ENCODE measurements around the gene GPX2. TPM values are rescaled to one million over a fixed set of nuclear protein-coding genes. Genes with fewer than 3 reads are reported as not detected.

Gene GPX2
- polyA plus RNA-seq (not detected in 2 replicates), polyA minus RNA-seq (not detected in 2 replicates)

- no peaks in the 10 kb centered on the region for H3K36me3 ChIP-seq (ENCODE audit: insufficient read depth, low read length)
- no peaks in the 10 kb centered on the region for H3K9me2 ChIP-seq (ENCODE audit: insufficient read depth, low read length)
- no peaks in the 10 kb centered on the region for H3K79me2 ChIP-seq (replicated peaks; ENCODE audit: insufficient read depth, low read length)
- H3K4me2 ChIP-seq (ENCODE audit: low read length) = no peak within 1 kb of the TSS
- no peaks in the 10 kb centered on the region for H3K9me3 ChIP-seq (ENCODE audit: low read length)
- no peak within 1 kb of the TSS for H3K4me3 ChIP-seq (ENCODE audit: low read length)
- TF ChIP-seq, protein P1, sequence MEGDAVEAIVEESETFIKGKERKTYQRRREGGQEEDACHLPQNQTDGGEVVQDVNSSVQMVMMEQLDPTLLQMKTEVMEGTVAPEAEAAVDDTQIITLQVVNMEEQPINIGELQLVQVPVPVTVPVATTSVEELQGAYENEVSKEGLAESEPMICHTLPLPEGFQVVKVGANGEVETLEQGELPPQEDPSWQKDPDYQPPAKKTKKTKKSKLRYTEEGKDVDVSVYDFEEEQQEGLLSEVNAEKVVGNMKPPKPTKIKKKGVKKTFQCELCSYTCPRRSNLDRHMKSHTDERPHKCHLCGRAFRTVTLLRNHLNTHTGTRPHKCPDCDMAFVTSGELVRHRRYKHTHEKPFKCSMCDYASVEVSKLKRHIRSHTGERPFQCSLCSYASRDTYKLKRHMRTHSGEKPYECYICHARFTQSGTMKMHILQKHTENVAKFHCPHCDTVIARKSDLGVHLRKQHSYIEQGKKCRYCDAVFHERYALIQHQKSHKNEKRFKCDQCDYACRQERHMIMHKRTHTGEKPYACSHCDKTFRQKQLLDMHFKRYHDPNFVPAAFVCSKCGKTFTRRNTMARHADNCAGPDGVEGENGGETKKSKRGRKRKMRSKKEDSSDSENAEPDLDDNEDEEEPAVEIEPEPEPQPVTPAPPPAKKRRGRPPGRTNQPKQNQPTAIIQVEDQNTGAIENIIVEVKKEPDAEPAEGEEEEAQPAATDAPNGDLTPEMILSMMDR (IDR thresholded peaks at IDR 0.05; ENCODE audit: poor library complexity, severe bottlenecking) = no peak
- TF ChIP-seq TAF1 (IDR thresholded peaks at IDR 0.05; ENCODE audit: low read depth) (no peak), MXI1 (conservative IDR thresholded peaks at IDR 0.05; ENCODE audit: poor library complexity, severe bottlenecking) (no peak), SMC3 (conservative IDR thresholded peaks at IDR 0.05; ENCODE audit: poor library complexity) (no peak), EZH2 (IDR thresholded peaks at IDR 0.05; ENCODE audit: borderline replicate concordance, insufficient read depth, low read length, poor library complexity, severe bottlenecking) (no peak), RAD21 (conservative IDR thresholded peaks at IDR 0.05) (no peak), POLR2AphosphoS5 (IDR thresholded peaks at IDR 0.05) (no peak), EP300 (conservative IDR thresholded peaks at IDR 0.05; ENCODE audit: poor library complexity, severe bottlenecking) (no peak)
- TF ChIP-seq, protein P2, sequence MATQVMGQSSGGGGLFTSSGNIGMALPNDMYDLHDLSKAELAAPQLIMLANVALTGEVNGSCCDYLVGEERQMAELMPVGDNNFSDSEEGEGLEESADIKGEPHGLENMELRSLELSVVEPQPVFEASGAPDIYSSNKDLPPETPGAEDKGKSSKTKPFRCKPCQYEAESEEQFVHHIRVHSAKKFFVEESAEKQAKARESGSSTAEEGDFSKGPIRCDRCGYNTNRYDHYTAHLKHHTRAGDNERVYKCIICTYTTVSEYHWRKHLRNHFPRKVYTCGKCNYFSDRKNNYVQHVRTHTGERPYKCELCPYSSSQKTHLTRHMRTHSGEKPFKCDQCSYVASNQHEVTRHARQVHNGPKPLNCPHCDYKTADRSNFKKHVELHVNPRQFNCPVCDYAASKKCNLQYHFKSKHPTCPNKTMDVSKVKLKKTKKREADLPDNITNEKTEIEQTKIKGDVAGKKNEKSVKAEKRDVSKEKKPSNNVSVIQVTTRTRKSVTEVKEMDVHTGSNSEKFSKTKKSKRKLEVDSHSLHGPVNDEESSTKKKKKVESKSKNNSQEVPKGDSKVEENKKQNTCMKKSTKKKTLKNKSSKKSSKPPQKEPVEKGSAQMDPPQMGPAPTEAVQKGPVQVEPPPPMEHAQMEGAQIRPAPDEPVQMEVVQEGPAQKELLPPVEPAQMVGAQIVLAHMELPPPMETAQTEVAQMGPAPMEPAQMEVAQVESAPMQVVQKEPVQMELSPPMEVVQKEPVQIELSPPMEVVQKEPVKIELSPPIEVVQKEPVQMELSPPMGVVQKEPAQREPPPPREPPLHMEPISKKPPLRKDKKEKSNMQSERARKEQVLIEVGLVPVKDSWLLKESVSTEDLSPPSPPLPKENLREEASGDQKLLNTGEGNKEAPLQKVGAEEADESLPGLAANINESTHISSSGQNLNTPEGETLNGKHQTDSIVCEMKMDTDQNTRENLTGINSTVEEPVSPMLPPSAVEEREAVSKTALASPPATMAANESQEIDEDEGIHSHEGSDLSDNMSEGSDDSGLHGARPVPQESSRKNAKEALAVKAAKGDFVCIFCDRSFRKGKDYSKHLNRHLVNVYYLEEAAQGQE (IDR thresholded peaks at IDR 0.05; ENCODE audit: borderline replicate concordance) = no peak
- H3K9ac ChIP-seq (ENCODE audit: low read length) = no peak within 1 kb of the TSS
- H3K27ac ChIP-seq (ENCODE audit: low read length) = no peak within 1 kb of the TSS
- H2AFZ ChIP-seq (ENCODE audit: low read depth, low read length) = no peak within 1 kb of the TSS
- no peaks in the 10 kb centered on the region for H3F3A ChIP-seq (ENCODE audit: insufficient read depth, low read length, poor library complexity, severe bottlenecking)
- no peaks in the 10 kb centered on the region for H4K20me1 ChIP-seq (ENCODE audit: insufficient read depth)
- no peaks in the 10 kb centered on the region for H3K27me3 ChIP-seq (ENCODE audit: insufficient read depth, low read depth, low read length)
Observed at GRCh38 chr14:64942531-64943111, at the start of gene GPX2. Gene GPX2, minus strand, starts transcription at chr14:64942745. Its CDS starts 19 bp downstream, at chr14:64942726.

DNA sequence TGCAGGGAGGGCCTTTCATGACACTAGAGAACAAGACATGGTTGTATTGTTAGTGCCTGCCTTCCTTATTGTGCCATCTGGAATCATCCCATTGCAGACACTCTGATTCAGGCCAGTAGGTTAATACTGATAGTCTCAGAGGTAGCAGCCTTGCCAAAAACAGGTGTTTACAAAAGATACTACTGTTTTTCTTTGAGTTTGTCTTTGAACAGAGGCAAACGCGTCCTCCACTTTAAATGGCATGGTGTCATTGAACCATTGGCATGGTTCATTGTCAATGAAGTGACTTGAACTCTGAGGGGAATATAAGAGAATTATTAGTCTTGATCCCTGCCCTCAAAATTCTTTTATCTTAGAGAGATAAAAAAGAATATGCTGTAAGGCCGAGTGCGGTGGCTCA is 48.4 kb upstream of the GPX2 start:
- Histone ChIP-seq H3K4me2 (ENCODE audit: low read length) (no peak overlapping the region), H3K79me2 (replicated peaks; ENCODE audit: insufficient read depth, low read length) (peaks cover 11% of the 10 kb centered on the region), H3K27ac (ENCODE audit: low read length) (no peak overlapping the region), H3K36me3 (ENCODE audit: insufficient read depth, low read length) (no peaks in the 10 kb centered on the region), H3K4me3 (ENCODE audit: low read length) (no peak overlapping the region), H3K9me3 (ENCODE audit: low read length) (no peaks in the 10 kb centered on the region), H3F3A (ENCODE audit: insufficient read depth, low read length, poor library complexity, severe bottlenecking) (no peaks in the 10 kb centered on the region), H2AFZ (ENCODE audit: low read depth, low read length) (no peak overlapping the region), H3K9me2 (ENCODE audit: insufficient read depth, low read length) (no peaks in the 10 kb centered on the region), H4K20me1 (ENCODE audit: insufficient read depth) (no peaks in the 10 kb centered on the region), H3K27me3 (ENCODE audit: insufficient read depth, low read depth, low read length) (no peaks in the 10 kb centered on the region), H3K9ac (ENCODE audit: low read length) (no peak overlapping the region)
- TF ChIP-seq EP300 (conservative IDR thresholded peaks at IDR 0.05; ENCODE audit: poor library complexity, severe bottlenecking) = no peak
- no peak for TF ChIP-seq MXI1 (conservative IDR thresholded peaks at IDR 0.05; ENCODE audit: poor library complexity, severe bottlenecking)
- TF ChIP-seq, protein P1 (IDR thresholded peaks at IDR 0.05; ENCODE audit: poor library complexity, severe bottlenecking) = no peak
- no peak for TF ChIP-seq SMC3 (conservative IDR thresholded peaks at IDR 0.05; ENCODE audit: poor library complexity)
- no peak for TF ChIP-seq EZH2 (IDR thresholded peaks at IDR 0.05; ENCODE audit: borderline replicate concordance, insufficient read depth, low read length, poor library complexity, severe bottlenecking)
- TF ChIP-seq RAD21 (conservative IDR thresholded peaks at IDR 0.05) = no peak
- TF ChIP-seq TAF1 (IDR thresholded peaks at IDR 0.05; ENCODE audit: low read depth) = no peak
- TF ChIP-seq, protein P2 (IDR thresholded peaks at IDR 0.05; ENCODE audit: borderline replicate concordance) = no peak
- no peak for TF ChIP-seq POLR2AphosphoS5 (IDR thresholded peaks at IDR 0.05)
